Dendritic cell treated with granulocyte-macrophage colony-stimulating factor and Interleukin-4, amounts not matched to agents 40 ng/mL and 50 ng/mL, for 4 days (primary cell): ENCODE measurements around the gene MRPL14.
"Not testable (repeated sequence)": the region's sequence is repeated elsewhere in the genome, so short reads cannot be mapped to it uniquely, and the experiment has no call there.

Experiments
- H3K27ac Mint-ChIP-seq: one replicate; pipeline ENCODE4 v1.8.0; 2022; ENCODE audit warnings: mild to moderate bottlenecking, mixed read lengths
- H3K27me3 Mint-ChIP-seq: one replicate; pipeline ENCODE4 v1.8.0; 2022; ENCODE audit warnings: mild to moderate bottlenecking, mixed read lengths
- H3K36me3 Mint-ChIP-seq: one replicate; pipeline ENCODE4 v1.8.0; 2022; ENCODE audit warnings: low read depth, mixed read lengths
- H3K4me1 Mint-ChIP-seq: one replicate; pipeline ENCODE4 v1.8.0; 2022; ENCODE audit warnings: low read depth, mixed read lengths
- H3K4me3 Mint-ChIP-seq: one replicate; pipeline ENCODE4 v1.8.0; 2022; ENCODE audit warnings: mild to moderate bottlenecking, moderate library complexity, mixed read lengths
- H3K9me3 Mint-ChIP-seq: one replicate; pipeline ENCODE4 v1.8.0; 2022; ENCODE audit warnings: mixed read lengths
- intact Hi-C: fragments of 100-400 bp; cut with micrococcal nuclease; formaldehyde crosslinking; loops from one replicate; pipeline ENCODE4 v1.15.0; 2022

The MRPL14 gene

DNA sequence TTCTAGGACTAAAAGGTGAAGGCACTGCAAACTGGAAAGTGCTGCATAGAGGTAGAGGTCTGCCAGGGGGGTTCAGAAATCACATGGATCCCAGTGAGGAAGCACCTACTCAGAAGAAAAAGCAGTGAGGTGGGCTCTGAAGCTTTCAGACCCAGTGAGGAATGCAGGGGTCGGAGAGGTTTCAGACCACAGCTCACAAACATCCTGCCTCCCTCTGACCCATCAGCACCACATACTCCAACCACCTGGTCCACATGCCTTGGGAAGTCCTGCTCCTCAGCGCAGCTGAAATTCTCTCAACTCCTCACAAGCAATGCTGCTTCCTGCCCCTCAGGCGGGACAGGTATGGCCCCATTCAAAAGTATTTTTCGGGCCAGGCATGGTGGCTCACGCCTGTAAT is 20.2 kb downstream of the MRPL14 start:
- no peak overlapping the region for H3K4me3 Mint-ChIP-seq
- peaks cover 21% of the 10 kb centered on the region for H3K4me1 Mint-ChIP-seq
- H3K36me3 Mint-ChIP-seq = peaks cover 88% of the 10 kb centered on the region
- intact Hi-C loops = no loop called here
- no peak overlapping the region for H3K27ac Mint-ChIP-seq
- no peaks in the 10 kb centered on the region for H3K27me3 Mint-ChIP-seq
- H3K9me3 Mint-ChIP-seq = no peaks in the 10 kb centered on the region

- H3K36me3 Mint-ChIP-seq = peaks cover 85% of the 10 kb centered on the region
- no peak overlapping the region for H3K27ac Mint-ChIP-seq
- intact Hi-C loops = no loop called here
- H3K9me3 Mint-ChIP-seq = no peaks in the 10 kb centered on the region
- H3K27me3 Mint-ChIP-seq = no peaks in the 10 kb centered on the region
- no peak overlapping the region for H3K4me3 Mint-ChIP-seq
- H3K4me1 Mint-ChIP-seq = peaks cover 21% of the 10 kb centered on the region
Observed at GRCh38 chr6:44105993-44106740, 21.1 kb downstream of the MRPL14 start.

DNA sequence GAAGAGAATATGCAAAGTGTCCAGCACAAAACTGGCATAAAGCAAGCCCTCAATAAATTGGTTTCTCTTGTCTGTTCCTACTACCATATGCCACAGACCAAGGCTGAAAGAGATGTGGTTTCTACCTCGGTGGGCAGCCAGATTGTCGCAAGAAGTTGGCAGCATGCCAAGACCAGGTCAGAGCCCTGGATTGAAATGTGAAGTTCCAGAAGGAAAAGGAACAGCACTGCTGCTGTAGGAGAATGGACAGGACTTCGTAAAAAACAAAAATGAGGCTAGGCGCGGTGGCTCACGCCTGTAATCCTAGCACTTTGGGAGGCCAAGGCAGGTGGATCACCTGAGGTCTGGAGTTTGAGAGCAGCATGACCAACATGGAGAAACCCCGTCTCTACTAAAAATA is 22.1 kb downstream of the MRPL14 start:
- H3K4me3 Mint-ChIP-seq = no peak overlapping the region
- peaks cover 21% of the 10 kb centered on the region for H3K4me1 Mint-ChIP-seq
- intact Hi-C loops = no loop called here
- H3K27me3 Mint-ChIP-seq = no peaks in the 10 kb centered on the region
- H3K27ac Mint-ChIP-seq = no peak overlapping the region
- H3K36me3 Mint-ChIP-seq = peaks cover 85% of the 10 kb centered on the region
- no peaks in the 10 kb centered on the region for H3K9me3 Mint-ChIP-seq

GRCh38 chr6:44104481-44105021 is 22.7 kb downstream of the MRPL14 start:
- Mint-ChIP-seq H3K4me3 (no peak overlapping the region), H3K36me3 (peaks cover 84% of the 10 kb centered on the region), H3K27ac (no peak overlapping the region), H3K4me1 (peaks cover 21% of the 10 kb centered on the region), H3K27me3 (no peaks in the 10 kb centered on the region), H3K9me3 (no peaks in the 10 kb centered on the region)
- intact Hi-C loops = no loop called here

GRCh38 chr6:44102527-44102926 is 24.7 kb downstream of the MRPL14 start:
- Mint-ChIP-seq H3K36me3 (peaks cover 67% of the 10 kb centered on the region), H3K4me1 (peaks cover 21% of the 10 kb centered on the region), H3K4me3 (no peak overlapping the region), H3K9me3 (no peaks in the 10 kb centered on the region), H3K27ac (no peak overlapping the region), H3K27me3 (no peaks in the 10 kb centered on the region)
- intact Hi-C loops = no loop called here

- Mint-ChIP-seq H3K36me3 (peaks cover 60% of the 10 kb centered on the region), H3K27me3 (no peaks in the 10 kb centered on the region), H3K4me3 (no peak overlapping the region), H3K4me1 (peaks cover 21% of the 10 kb centered on the region), H3K27ac (no peak overlapping the region), H3K9me3 (no peaks in the 10 kb centered on the region)
- intact Hi-C loops = no loop called here
Observed at GRCh38 chr6:44101832-44102231, 25.4 kb downstream of the MRPL14 start.

DNA sequence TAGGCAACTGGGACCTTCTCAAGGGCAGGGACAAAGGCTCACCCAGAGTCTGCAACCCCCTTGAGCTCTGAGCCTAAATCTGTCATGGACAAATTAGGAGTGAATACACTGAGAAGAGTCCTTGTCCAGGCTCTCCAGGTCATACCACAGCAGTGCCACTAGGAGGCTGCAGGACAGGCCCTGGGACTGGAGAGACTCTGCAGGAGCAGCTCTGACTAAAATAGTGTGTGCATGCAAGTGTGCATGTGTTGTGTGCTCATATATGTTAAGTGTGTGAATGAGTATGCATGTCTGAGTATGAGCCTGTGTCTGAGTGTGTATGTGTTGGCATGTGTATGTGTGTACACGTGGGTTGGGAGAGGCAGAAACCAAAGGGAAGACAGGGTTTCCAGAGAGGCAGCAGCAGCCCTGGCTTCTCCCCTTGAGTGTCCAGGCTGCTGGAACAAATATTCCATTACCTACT is 27.1 kb downstream of the MRPL14 start:
- H3K27me3 Mint-ChIP-seq = no peaks in the 10 kb centered on the region
- intact Hi-C loops = no loop called here
- H3K27ac Mint-ChIP-seq = no peak overlapping the region
- H3K9me3 Mint-ChIP-seq = no peaks in the 10 kb centered on the region
- peaks cover 49% of the 10 kb centered on the region for H3K36me3 Mint-ChIP-seq
- no peak overlapping the region for H3K4me3 Mint-ChIP-seq
- H3K4me1 Mint-ChIP-seq = peaks cover 11% of the 10 kb centered on the region

- intact Hi-C loops = loop anchor here (1.0 to 5.0 kb wide), 2 partner anchors 163 to 239 kb away; no protein-coding TSS in a partner anchor
- H3K36me3 Mint-ChIP-seq = peaks cover 49% of the 10 kb centered on the region
Observed at GRCh38 chr6:44099192-44099591, 28.1 kb downstream of the MRPL14 start.

DNA sequence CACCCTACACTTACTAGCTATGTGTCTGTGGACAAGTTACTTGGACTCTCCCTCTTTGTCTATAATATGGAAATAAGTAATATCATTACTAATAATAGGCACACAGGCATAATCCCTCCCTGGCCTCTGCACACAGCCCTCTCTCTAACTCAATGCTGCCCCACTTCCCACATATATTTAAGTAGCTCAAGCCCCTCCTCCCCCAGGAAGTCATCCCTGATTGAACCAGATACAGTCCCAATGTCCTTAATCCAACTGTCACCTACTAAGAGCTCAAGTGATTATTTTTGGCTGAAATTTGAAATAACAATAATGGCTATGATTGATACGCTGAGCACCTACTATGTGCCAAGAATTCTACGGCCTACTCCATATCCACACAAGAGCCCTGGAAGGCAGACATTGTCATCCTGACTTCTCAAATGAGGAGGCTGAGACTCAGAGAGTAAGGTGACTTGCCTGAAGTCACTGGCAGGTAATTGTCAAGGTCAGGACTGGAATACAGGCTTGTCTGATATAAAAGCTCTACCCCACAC is 29.4 kb downstream of the MRPL14 start:
- H3K4me3 Mint-ChIP-seq = no peak overlapping the region
- no peaks in the 10 kb centered on the region for H3K27me3 Mint-ChIP-seq
- H3K4me1 Mint-ChIP-seq = no peaks in the 10 kb centered on the region
- H3K36me3 Mint-ChIP-seq = peaks cover 41% of the 10 kb centered on the region
- intact Hi-C loops = loop anchor here (1.0 to 5.0 kb wide), 2 partner anchors 54 to 164 kb away; no protein-coding TSS in a partner anchor
- H3K9me3 Mint-ChIP-seq = no peaks in the 10 kb centered on the region
- H3K27ac Mint-ChIP-seq = no peak overlapping the region

More at GRCh38 chr6:44099192-44099591, 28.1 kb downstream of the MRPL14 start:
- H3K27me3 Mint-ChIP-seq = no peaks in the 10 kb centered on the region
- no peak overlapping the region for H3K27ac Mint-ChIP-seq
- H3K4me1 Mint-ChIP-seq = peaks cover 2% of the 10 kb centered on the region
- H3K9me3 Mint-ChIP-seq = no peaks in the 10 kb centered on the region
- H3K4me3 Mint-ChIP-seq = no peak overlapping the region

GRCh38 chr6:44096612-44097011 is 30.6 kb downstream of the MRPL14 start:
- H3K4me3 Mint-ChIP-seq = no peak overlapping the region

GRCh38 chr6:44095243-44095623 is 32.0 kb downstream of the MRPL14 start:
- H3K27ac Mint-ChIP-seq, H3K27me3 Mint-ChIP-seq, H3K9me3 Mint-ChIP-seq, H3K4me1 Mint-ChIP-seq, H3K4me3 Mint-ChIP-seq: not testable (repeated sequence)
- peaks cover 22% of the 10 kb centered on the region for H3K36me3 Mint-ChIP-seq
- intact Hi-C loops = loop anchor here (5.0 kb wide), 1 partner anchor 167 kb away; no protein-coding TSS in a partner anchor

More at GRCh38 chr6:44096612-44097011, 30.6 kb downstream of the MRPL14 start:
- H3K27me3 Mint-ChIP-seq = no peaks in the 10 kb centered on the region
- no peaks in the 10 kb centered on the region for H3K4me1 Mint-ChIP-seq
- H3K27ac Mint-ChIP-seq = no peak overlapping the region
- H3K9me3 Mint-ChIP-seq = no peaks in the 10 kb centered on the region
- intact Hi-C loops = loop anchor here (1.0 to 5.0 kb wide), 2 partner anchors 56 to 166 kb away; no protein-coding TSS in a partner anchor
- peaks cover 32% of the 10 kb centered on the region for H3K36me3 Mint-ChIP-seq

- H3K36me3 Mint-ChIP-seq = peaks cover 16% of the 10 kb centered on the region
- H3K27ac Mint-ChIP-seq = no peak overlapping the region
- intact Hi-C loops = loop anchor here (5.0 kb wide), 1 partner anchor 168 kb away; no protein-coding TSS in a partner anchor
- H3K4me1 Mint-ChIP-seq = no peaks in the 10 kb centered on the region
- no peaks in the 10 kb centered on the region for H3K9me3 Mint-ChIP-seq
- H3K4me3 Mint-ChIP-seq = no peak overlapping the region
- H3K27me3 Mint-ChIP-seq = no peaks in the 10 kb centered on the region
Observed at GRCh38 chr6:44094403-44095242, 32.6 kb downstream of the MRPL14 start.

- H3K27me3 Mint-ChIP-seq = no peaks in the 10 kb centered on the region
- no peaks in the 10 kb centered on the region for H3K4me1 Mint-ChIP-seq
- no peak overlapping the region for H3K4me3 Mint-ChIP-seq
- peaks cover 16% of the 10 kb centered on the region for H3K36me3 Mint-ChIP-seq
- H3K9me3 Mint-ChIP-seq = no peaks in the 10 kb centered on the region
- intact Hi-C loops = no loop called here
- no peak overlapping the region for H3K27ac Mint-ChIP-seq
Observed at GRCh38 chr6:44093750-44094402, 33.4 kb downstream of the MRPL14 start.
